Keratinocyte (primary cell): Measurements from ENCODE around the gene KLHL15. TPM values are rescaled to one million over a fixed set of nuclear protein-coding genes. Genes with fewer than 3 reads are reported as not detected.

Experiments used
- DNase-seq: peaks from one replicate; pipeline ENCODE4 v3.0.0-alpha.2; 2011; ENCODE audit warnings: low read depth, missing footprints, low spot score
- FAIRE-seq: peaks from 2 replicates; lab custom pipeline; 2011; peaks lifted over from hg19 to GRCh38; lab: Jason Lieb, UNC
- H2AFZ ChIP-seq: 2 replicates; pipeline ENCODE4 v1.6.0; 2012; ENCODE audit warnings: low read length, control low read depth, inconsistent platforms; ENCODE audit not compliant: control insufficient read depth
- H3K27ac ChIP-seq: 2 replicates; pipeline ENCODE4 v1.5.1; 2011; ENCODE audit warnings: low read length; ENCODE audit not compliant: control insufficient read depth, insufficient read depth
- H3K27me3 ChIP-seq: 3 replicates; pipeline ENCODE4 v1.6.0; 2011; ENCODE audit warnings: low read length; ENCODE audit not compliant: control insufficient read depth, insufficient read depth; ENCODE audit errors: extremely low read depth
- H3K36me3 ChIP-seq, 2 experiments: 2 replicates in 1 of 2; 3 replicates in 1 of 2; pipeline ENCODE4 v1.5.1; 2011; ENCODE audit warnings: low read length in 2 of 2, mild to moderate bottlenecking in 1 of 2; ENCODE audit not compliant: control insufficient read depth in 2 of 2, insufficient read depth in 2 of 2; ENCODE audit errors: extremely low read depth in 1 of 2
- H3K4me1 ChIP-seq: 3 replicates; pipeline ENCODE4 v1.5.1; 2011; ENCODE audit warnings: low read length; ENCODE audit not compliant: control insufficient read depth, insufficient read depth; ENCODE audit errors: extremely low read depth
- H3K4me2 ChIP-seq: 3 replicates; pipeline ENCODE4 v1.6.0; 2011; ENCODE audit warnings: low read depth, low read length; ENCODE audit not compliant: control insufficient read depth, insufficient read depth; ENCODE audit errors: extremely low read depth
- H3K4me3 ChIP-seq, 3 experiments: fragments of 200-600 bp in 1 of 3; sonication (generic) in 1 of 3; 2 replicates in 2 of 3; 3 replicates in 1 of 3; pipeline ENCODE4 v1.5.1; 2011 to 2016; ENCODE audit warnings: low read length in 3 of 3, mild to moderate bottlenecking in 3 of 3, control low read depth in 2 of 3, inconsistent platforms in 1 of 3, low read depth in 1 of 3, mixed read lengths in 1 of 3, mixed run types in 1 of 3, moderate library complexity in 1 of 3; ENCODE audit not compliant: control insufficient read depth in 2 of 3, insufficient read depth in 2 of 3; ENCODE audit errors: extremely low read depth in 1 of 3
- H3K79me2 ChIP-seq: 2 replicates; pipeline ENCODE4 v1.6.0; 2012; ENCODE audit warnings: low read length; ENCODE audit not compliant: control insufficient read depth, insufficient read depth
- H3K9ac ChIP-seq: 3 replicates; pipeline ENCODE4 v1.6.0; 2011; ENCODE audit warnings: low read length; ENCODE audit not compliant: control insufficient read depth, insufficient read depth; ENCODE audit errors: extremely low read depth
- H3K9me1 ChIP-seq: 3 replicates; pipeline ENCODE4 v1.6.0; 2011; ENCODE audit warnings: low read length; ENCODE audit not compliant: control insufficient read depth, insufficient read depth; ENCODE audit errors: extremely low read depth
- H3K9me3 ChIP-seq: 2 replicates; pipeline ENCODE4 v1.5.1; 2012; ENCODE audit warnings: low read depth, low read length; ENCODE audit not compliant: control insufficient read depth
- H4K20me1 ChIP-seq: 3 replicates; pipeline ENCODE4 v1.6.0; 2011; ENCODE audit warnings: low read length; ENCODE audit not compliant: control insufficient read depth, insufficient read depth; ENCODE audit errors: extremely low read depth
- EZH2 ChIP-seq: IDR thresholded peaks from one replicate; pipeline ENCODE4 v1.6.1; 2012; ENCODE audit warnings: inconsistent platforms, mild to moderate bottlenecking, low read length, moderate library complexity
- dilution Hi-C: fragments of 300-500 bp; cut with MboI; formaldehyde crosslinking; loops from one replicate; pipeline ENCODE4 v1.7.0; 2020; ENCODE audit warnings: low sequenced_read_pairs; ENCODE audit not compliant: extremely low pct_ligation_motif_present
- polyA plus RNA-seq, 5 experiments: library from polyadenylated mRNA; depleted of rRNA in 3 of 5; stranded (reverse) in 3 of 5; stranded (forward) in 1 of 5; unstranded in 1 of 5; fragments of >200 nt; gene quantifications; 1 replicate in 1 of 5; 2 replicates in 3 of 5; 3 replicates in 1 of 5; pipeline versions ENCODE4 v1.2.1 to v1.2.3, GENCODE V29; 2011 to 2012; ENCODE audit warnings: missing spikeins in 2 of 5, low read depth in 1 of 5, low replicate concordance in 1 of 5
- TF ChIP-seq, protein P1 (sequence below), 3 experiments: IDR thresholded peaks in 1 of 3; conservative IDR thresholded peaks in 1 of 3; optimal IDR thresholded peaks in 1 of 3; 2 replicates in 2 of 3; 3 replicates in 1 of 3; pipeline versions ENCODE3 to v1.5.1; 2011; ENCODE audit warnings: low read length in 3 of 3, mild to moderate bottlenecking in 3 of 3, moderate library complexity in 2 of 3, control low read depth in 1 of 3, inconsistent platforms in 1 of 3; ENCODE audit not compliant: insufficient read depth in 2 of 3; ENCODE audit errors: extremely low read depth in 1 of 3

KLHL15 gene
- polyA plus RNA-seq, 1 donor (not counting 4 experiments of a cell fraction or from before 2014, with no cell fraction given): 3.4 TPM

- Histone ChIP-seq H4K20me1 (no peaks in the 10 kb centered on the region), H3K27me3 (no peaks in the 10 kb centered on the region), H3K36me3 (peaks cover 0 to 3% of the 10 kb centered on the region in 2 experiments), H3K27ac (no peak overlapping the region), H3K4me1 (no peaks in the 10 kb centered on the region), H3K9me3 (no peaks in the 10 kb centered on the region), H2AFZ (no peak overlapping the region), H3K9ac (no peak overlapping the region), H3K4me2 (no peak overlapping the region), H3K9me1 (no peaks in the 10 kb centered on the region), H3K4me3 (no peak overlapping the region), H3K79me2 (no peaks in the 10 kb centered on the region)
- DNase-seq (no peak), FAIRE-seq (no peak)
- dilution Hi-C loops: no loop called here
- TF ChIP-seq EZH2: no peak
- TF ChIP-seq, protein P1, sequence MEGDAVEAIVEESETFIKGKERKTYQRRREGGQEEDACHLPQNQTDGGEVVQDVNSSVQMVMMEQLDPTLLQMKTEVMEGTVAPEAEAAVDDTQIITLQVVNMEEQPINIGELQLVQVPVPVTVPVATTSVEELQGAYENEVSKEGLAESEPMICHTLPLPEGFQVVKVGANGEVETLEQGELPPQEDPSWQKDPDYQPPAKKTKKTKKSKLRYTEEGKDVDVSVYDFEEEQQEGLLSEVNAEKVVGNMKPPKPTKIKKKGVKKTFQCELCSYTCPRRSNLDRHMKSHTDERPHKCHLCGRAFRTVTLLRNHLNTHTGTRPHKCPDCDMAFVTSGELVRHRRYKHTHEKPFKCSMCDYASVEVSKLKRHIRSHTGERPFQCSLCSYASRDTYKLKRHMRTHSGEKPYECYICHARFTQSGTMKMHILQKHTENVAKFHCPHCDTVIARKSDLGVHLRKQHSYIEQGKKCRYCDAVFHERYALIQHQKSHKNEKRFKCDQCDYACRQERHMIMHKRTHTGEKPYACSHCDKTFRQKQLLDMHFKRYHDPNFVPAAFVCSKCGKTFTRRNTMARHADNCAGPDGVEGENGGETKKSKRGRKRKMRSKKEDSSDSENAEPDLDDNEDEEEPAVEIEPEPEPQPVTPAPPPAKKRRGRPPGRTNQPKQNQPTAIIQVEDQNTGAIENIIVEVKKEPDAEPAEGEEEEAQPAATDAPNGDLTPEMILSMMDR (optimal IDR thresholded peaks at IDR 0.05 in 1 of 3, IDR thresholded peaks at IDR 0.05 in 1 of 3, conservative IDR thresholded peaks at IDR 0.05 in 1 of 3; ENCODE audit: extremely low read depth in 1 of 3, insufficient read depth in 2 of 3, low read length in 3 of 3): no peak
Measured at GRCh38 chrX:24002167-24002566, 24.8 kb downstream of the KLHL15 start.

DNA sequence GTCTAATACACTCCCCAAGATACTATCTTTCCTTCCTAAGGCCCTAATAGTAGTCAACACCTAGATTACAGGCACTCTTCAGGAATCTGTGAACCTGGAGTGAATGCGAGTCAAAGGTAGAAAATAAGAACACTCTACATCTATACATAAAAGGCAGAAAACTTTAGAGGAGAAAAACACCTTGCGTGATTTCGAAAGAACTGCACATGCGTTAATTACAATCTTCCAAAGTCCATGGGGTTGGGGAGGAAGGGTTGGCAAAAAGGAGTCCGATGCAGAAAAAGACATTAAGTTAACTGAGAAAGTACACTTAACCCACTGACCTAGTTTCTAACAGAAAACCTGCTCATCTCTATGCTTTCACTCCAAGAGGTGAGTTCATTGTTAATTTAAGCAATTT, 27.3 kb downstream of the KLHL15 start:
- Histone ChIP-seq H3K79me2 (no peaks in the 10 kb centered on the region), H3K4me2 (no peak overlapping the region), H3K9ac (no peak overlapping the region), H3K36me3 (no peaks in the 10 kb centered on the region), H3K9me3 (no peaks in the 10 kb centered on the region), H3K27ac (no peak overlapping the region), H2AFZ (no peak overlapping the region), H3K4me3 (no peak overlapping the region), H4K20me1 (no peaks in the 10 kb centered on the region), H3K27me3 (no peaks in the 10 kb centered on the region), H3K4me1 (no peaks in the 10 kb centered on the region), H3K9me1 (no peaks in the 10 kb centered on the region)
- TF ChIP-seq, protein P1 (optimal IDR thresholded peaks at IDR 0.05 in 1 of 3, IDR thresholded peaks at IDR 0.05 in 1 of 3, conservative IDR thresholded peaks at IDR 0.05 in 1 of 3; ENCODE audit: extremely low read depth in 1 of 3, insufficient read depth in 2 of 3, low read length in 3 of 3): no peak
- TF ChIP-seq EZH2: no peak
- FAIRE-seq (no peak), DNase-seq (no peak)
- dilution Hi-C loops: no loop called here
